Hematopoietic multipotent progenitor cell treated with erythropoietin and hydrocortisone succinate and interleukin-3 and kit ligand, for 6 days (in vitro differentiated cells): ENCODE data around the gene DOCK2.
A peak's percentile ranks its signal among the peaks of the same experiment; 100 is the strongest.

ENCODE experiments used
- DNase-seq: peaks from one replicate; pipeline ENCODE4 v3.0.0-alpha.2; 2015

Gene DOCK2

GRCh38 chr5:169875091-169875728 lies 238.1 kb downstream of the DOCK2 start:
- DNase-seq: peak; percentile 55

GRCh38 chr5:169875731-169876130 lies 238.7 kb downstream of the DOCK2 start:
- DNase-seq: no peak

DNA sequence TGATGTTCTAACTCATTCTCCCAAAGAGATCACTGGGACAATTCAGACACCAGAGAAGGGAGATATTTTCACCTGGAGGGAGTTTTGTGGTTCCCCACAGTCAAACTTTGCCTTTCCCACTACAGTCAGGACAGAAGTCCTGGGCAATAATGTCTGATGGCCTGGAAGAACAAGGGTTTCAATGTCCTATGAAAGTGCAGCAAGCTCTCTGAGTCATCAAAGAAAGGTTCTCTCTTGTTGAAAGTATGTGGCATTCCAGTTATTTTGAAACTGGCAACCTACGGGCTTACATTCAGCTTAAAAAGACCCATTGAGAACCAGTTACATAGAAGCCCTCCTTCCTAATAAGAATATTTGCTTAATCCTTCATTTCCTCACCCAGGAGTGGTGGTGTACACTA lies 239.3 kb downstream of the DOCK2 start:
- DNase-seq: no peak

DNA sequence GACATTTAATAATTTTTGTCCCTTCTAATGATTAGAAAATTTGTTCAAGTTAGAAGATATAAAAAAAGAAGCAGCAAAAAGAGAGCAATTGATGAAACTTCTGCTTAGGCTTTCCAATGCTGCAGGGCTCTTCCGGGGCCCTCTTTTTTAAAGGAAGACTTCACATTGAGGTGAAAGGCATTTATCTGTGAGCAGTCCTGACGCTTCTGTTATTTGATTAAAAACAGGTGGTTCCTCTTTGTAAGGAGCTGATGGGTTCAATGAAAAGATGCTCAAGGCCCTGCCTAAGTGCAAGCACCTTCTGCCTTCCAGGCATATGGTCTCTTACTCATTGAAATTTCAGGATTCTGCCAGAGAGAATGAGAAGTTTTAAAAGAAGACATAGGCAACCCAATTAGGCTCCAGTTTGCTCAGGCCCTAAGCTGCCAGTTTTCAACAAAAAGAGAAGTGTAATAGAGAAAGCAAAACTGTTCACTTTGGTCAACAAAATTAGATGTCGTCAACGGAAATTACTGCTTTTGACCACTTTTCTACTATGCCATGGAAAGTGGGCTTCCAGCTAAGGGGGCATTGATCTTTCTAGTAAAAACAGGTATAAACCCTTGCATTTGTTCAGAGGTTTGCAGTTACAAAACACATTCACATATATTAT lies 243.1 kb downstream of the DOCK2 start:
- DNase-seq: no peak

DNA sequence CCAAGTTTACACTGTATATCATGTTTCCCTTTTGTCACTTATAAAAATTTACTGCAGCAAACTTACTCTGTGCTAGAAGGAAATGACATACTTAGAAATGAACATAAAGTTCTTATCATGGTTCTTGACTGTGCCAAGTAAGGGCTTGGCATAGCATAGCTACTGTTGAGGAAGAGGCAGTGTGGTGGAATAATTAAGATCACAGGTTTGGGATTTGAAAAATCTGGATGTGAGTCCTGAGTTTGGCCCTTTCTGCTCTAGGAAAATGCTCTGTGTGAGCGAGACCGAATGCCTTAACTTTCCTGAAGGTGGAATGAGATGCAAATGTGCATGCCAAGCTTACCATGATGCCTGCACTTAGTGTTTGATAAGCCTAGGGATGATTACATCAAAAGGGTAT lies 243.7 kb downstream of the DOCK2 start:
- DNase-seq: no peak

DNA sequence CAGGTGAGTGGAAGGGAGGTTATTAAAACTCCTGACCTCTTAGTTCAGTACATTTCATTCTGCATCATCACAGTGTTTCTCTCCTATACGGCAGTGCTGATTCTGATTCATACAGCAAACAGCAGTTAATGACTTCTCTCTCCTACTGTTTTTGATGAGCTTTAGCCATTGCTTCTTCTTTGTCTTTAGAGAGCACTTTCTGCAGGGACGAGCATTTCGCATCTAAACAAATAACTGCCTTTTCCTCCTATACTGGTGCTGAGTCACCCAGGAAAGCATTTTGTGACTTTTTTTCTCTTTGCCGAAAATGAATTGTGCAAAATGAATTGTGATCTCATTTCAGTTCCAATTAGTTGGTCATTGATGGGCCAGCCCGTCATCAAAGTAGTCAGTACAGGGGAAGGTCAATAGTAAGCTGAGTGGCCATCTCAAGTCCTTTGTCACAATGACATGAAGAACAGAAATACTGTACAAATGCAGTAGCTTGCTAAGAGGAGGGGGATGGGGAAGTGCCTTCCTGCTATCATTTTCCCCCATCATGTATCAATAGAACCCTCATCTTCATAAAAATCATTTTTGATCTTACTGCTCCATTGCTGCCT lies 244.7 kb downstream of the DOCK2 start:
- no peak for DNase-seq

GRCh38 chr5:169886033-169886432 lies 249.0 kb downstream of the DOCK2 start:
- DNase-seq: no peak

DNA sequence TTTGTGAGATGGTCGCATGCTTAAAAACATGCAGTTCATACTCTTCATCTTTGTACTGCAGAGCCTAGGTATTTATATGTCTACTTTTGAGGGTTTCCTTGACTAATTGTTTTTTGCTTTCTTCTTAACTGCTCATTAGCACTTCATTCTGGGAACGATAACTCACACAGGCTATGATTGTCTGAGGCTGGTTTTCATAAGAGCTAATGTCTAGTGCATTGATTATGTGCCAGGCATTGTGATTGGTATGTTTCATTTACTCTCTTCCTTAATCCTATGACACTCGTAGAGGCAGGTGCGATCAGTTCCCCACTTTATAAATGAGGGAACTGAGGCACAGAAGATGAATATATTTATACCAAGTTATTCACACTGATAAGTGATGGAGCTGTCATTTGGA lies 249.6 kb downstream of the DOCK2 start:
- no peak for DNase-seq

DNA sequence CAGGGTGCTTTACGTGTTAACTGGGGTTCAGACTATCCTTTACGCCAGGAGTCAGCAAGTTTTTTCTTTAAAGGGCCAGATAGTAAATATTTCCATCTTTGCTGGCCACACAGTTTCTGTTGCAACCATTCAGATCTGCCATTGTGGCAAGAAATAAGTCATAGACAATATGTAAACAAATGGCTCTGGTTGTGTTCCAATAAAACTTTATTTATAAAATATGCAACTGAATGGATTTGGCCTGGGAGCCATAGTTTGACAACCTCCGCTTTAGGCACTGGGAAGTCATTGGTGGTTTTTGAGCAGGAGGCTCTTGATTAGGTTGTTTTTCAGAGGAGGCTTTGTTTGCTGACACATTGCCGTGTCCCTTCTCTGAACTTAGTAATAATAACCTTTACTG lies 252.5 kb downstream of the DOCK2 start:
- DNase-seq: no peak

DNA sequence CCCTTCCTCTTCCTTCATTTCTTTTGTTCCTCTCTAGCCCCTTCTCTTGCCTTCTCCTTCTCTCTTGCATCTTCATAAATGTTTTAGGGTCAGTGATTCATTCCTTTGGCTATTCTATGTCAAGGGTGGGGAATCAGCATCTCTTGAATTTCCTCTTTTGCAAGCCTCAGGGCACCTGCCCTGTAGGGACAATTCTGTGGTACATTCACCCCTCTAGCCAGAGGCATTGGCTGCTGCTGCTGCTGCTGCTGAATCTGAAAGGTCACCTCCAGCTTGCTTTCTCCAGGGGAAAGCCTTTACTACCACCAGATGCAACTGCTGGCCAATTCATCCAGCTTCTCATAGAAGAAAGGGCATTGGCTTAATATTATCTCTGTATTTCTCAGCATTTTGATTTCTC lies 255.9 kb downstream of the DOCK2 start:
- no peak for DNase-seq

GRCh38 chr5:169893571-169893970 lies 256.5 kb downstream of the DOCK2 start:
- DNase-seq: no peak

DNA sequence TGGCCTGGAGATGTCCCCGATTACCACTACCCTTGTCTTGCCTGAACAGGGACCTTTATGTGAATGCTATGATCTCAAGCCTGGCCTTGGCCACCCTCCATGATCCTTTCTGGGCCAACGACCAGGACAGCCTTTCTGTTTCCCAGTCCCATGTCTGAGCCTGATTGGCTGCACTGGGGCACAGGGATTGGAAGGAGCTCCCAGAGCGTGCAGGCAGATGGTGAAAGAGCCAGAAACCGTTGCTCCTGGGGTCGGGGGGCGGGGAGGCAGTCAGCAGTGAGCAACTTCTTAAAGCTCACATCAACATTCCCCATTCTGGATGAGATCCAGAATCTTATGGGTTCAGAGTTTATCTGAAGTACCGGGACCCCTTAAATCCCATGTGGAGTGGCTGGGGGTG lies 258.9 kb downstream of the DOCK2 start:
- no peak for DNase-seq

- DNase-seq: no peak
These were observed 260.4 kb downstream of the DOCK2 start for GRCh38 chr5:169897481-169897880.

DNA sequence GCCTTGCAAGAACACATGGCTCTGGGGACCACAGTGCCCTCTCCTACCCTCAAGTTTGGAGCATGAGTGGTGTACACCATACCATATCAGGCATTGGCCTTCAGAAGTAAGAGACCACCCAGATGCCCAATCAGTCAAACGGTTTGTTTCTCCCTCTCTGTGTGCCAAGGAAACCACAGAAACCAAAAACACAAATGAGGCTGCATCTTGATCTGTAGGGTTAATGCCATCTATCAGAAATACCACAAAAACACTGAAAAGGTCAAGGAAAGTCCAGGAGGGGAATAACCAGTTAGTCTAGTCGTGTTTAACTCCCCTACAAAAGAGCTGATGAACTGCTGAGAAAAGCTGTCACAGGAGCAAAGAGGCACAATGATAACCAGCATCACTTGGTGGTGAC lies 264.8 kb downstream of the DOCK2 start:
- DNase-seq: no peak

- DNase-seq: no peak
These were observed 267.0 kb downstream of the DOCK2 start for GRCh38 chr5:169904059-169904458.

DNA sequence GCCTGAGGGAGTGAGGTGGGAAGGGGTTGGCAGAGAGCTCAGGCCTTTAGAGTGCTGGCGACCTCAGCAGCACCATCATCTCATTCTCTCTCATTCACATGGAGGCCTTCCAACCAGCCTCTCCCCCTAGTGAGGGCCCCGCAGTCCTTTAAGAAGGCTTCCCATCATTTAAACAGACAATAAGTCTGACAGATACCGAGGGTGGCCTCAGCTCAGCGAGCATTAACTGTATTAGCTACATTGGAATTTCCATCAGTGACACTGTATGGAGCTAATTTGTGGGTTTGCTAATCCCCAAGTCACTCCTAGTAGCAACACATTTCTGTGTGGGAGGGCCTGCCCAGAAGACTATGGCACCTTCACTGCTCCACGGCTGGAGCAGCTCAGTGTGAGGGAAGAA lies 267.4 kb downstream of the DOCK2 start:
- no peak for DNase-seq

GRCh38 chr5:169905017-169905416 lies 267.9 kb downstream of the DOCK2 start:
- DNase-seq: no peak

GRCh38 chr5:169906745-169907649 lies 269.9 kb downstream of the DOCK2 start:
- no peak for DNase-seq

DNA sequence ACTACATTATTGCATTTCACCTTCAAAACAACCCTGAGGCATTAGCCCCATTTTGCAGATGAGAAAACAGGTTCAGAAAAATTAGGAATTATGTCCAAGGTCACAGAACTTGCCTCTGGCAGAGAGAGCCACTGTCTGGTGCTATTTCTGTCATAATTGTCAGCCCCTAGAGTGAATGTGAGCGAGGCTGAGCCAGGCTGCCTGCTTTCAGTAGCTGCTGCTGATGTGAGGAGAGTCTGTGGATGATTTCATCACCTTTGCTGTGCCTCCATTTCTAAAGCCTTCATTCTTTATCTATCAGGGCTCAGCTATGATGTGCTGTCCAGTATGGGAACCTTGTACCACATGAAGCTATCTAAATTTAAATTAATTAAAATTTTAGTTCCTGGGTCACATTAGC lies 271.8 kb downstream of the DOCK2 start:
- DNase-seq: no peak

GRCh38 chr5:169909945-169910344 lies 272.9 kb downstream of the DOCK2 start:
- no peak for DNase-seq

DNA sequence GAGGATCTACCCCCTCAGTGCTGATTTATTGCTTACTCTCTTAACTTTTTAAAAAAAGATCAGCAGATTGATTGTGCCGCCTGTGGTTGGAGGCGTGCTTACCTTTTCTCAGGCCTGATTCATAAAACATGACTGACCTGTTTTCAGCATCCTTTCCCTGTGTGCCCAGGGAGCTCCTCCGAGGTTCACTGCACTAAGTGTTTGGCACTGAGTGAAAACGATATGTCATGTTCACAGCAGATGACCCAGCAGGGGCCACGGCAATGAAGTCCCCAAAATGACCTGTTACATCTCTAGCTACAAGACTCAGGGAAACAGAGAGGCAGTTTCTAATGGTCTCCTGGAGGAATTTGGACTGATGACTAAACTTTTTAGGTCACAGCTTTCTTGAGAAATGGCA lies 273.3 kb downstream of the DOCK2 start:
- DNase-seq: no peak

GRCh38 chr5:169911448-169912212 lies 274.6 kb downstream of the DOCK2 start:
- no peak for DNase-seq

- no peak for DNase-seq
These were observed 276.4 kb downstream of the DOCK2 start for GRCh38 chr5:169913479-169913878.
